ENCODE data around the gene SMIM32. TPM values are rescaled to one million over a fixed set of nuclear protein-coding genes. Genes with fewer than 3 reads are reported as not detected.

The SMIM32 gene
- total and polyA plus RNA-seq, 2 of the 13 experiments (the other 11 are each of a cell fraction or from before 2014, with no cell fraction given) = 0.15 to 0.20 TPM

DNA sequence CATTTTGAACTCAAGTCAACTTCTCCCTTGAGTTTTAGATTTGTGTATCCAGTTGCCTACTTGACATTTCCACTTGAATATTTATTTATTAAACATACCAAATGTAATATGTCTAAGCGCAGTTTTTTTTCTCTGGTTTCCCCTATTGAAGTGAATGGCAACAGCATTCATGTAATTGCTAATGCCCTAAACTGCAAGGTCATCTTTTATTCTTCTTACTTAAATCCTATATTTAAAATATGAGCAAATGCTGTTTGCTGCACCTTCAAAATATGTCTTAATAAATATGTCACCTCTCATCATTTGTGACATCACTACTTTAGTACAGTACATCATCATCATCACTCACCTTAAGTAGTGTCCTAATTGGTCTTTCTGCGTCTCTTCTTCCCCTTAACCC, 37.9 kb downstream of the SMIM32 start (continued):
- TF ChIP-seq, protein P1, sequence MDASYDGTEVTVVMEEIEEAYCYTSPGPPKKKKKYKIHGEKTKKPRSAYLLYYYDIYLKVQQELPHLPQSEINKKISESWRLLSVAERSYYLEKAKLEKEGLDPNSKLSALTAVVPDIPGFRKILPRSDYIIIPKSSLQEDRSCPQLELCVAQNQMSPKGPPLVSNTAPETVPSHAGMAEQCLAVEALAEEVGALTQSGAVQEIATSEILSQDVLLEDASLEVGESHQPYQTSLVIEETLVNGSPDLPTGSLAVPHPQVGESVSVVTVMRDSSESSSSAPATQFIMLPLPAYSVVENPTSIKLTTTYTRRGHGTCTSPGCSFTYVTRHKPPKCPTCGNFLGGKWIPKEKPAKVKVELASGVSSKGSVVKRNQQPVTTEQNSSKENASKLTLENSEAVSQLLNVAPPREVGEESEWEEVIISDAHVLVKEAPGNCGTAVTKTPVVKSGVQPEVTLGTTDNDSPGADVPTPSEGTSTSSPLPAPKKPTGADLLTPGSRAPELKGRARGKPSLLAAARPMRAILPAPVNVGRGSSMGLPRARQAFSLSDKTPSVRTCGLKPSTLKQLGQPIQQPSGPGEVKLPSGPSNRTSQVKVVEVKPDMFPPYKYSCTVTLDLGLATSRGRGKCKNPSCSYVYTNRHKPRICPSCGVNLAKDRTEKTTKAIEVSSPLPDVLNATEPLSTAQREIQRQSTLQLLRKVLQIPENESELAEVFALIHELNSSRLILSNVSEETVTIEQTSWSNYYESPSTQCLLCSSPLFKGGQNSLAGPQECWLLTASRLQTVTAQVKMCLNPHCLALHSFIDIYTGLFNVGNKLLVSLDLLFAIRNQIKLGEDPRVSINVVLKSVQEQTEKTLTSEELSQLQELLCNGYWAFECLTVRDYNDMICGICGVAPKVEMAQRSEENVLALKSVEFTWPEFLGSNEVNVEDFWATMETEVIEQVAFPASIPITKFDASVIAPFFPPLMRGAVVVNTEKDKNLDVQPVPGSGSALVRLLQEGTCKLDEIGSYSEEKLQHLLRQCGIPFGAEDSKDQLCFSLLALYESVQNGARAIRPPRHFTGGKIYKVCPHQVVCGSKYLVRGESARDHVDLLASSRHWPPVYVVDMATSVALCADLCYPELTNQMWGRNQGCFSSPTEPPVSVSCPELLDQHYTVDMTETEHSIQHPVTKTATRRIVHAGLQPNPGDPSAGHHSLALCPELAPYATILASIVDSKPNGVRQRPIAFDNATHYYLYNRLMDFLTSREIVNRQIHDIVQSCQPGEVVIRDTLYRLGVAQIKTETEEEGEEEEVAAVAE (CRISPR knock-in tag; IDR thresholded peaks at IDR 0.05; ENCODE audit: borderline replicate concordance) = no peak
- TF ChIP-seq DNMT1 (CRISPR knock-in tag; IDR thresholded peaks at IDR 0.05) (no peak), FOSL1 (CRISPR knock-in tag; IDR thresholded peaks at IDR 0.05; ENCODE audit: borderline replicate concordance) (no peak), GATAD1 (CRISPR knock-in tag; IDR thresholded peaks at IDR 0.05) (no peak), POGZ (CRISPR knock-in tag; IDR thresholded peaks at IDR 0.05) (no peak), CREB1 (IDR thresholded peaks at IDR 0.05) (peak; percentile 73), CREB1 (CRISPR knock-in tag; IDR thresholded peaks at IDR 0.05) (no peak), KLF12 (CRISPR knock-in tag; IDR thresholded peaks at IDR 0.05; ENCODE audit: borderline replicate concordance) (no peak), MAFF (IDR thresholded peaks at IDR 0.05; ENCODE audit: low read depth, low read length) (peak; percentile 72; the same call in 1 of the 2 replicates), SOX6 (IDR thresholded peaks at IDR 0.05) (no peak), SOX6 (CRISPR knock-in tag; IDR thresholded peaks at IDR 0.05) (no peak), HES4 (CRISPR knock-in tag; IDR thresholded peaks at IDR 0.05; ENCODE audit: borderline replicate concordance) (no peak), NR3C1 (CRISPR knock-in tag; IDR thresholded peaks at IDR 0.05) (no peak), ZNF333 (CRISPR knock-in tag; IDR thresholded peaks at IDR 0.05; ENCODE audit: borderline replicate concordance) (no peak)
- TF ChIP-seq, protein P2, sequence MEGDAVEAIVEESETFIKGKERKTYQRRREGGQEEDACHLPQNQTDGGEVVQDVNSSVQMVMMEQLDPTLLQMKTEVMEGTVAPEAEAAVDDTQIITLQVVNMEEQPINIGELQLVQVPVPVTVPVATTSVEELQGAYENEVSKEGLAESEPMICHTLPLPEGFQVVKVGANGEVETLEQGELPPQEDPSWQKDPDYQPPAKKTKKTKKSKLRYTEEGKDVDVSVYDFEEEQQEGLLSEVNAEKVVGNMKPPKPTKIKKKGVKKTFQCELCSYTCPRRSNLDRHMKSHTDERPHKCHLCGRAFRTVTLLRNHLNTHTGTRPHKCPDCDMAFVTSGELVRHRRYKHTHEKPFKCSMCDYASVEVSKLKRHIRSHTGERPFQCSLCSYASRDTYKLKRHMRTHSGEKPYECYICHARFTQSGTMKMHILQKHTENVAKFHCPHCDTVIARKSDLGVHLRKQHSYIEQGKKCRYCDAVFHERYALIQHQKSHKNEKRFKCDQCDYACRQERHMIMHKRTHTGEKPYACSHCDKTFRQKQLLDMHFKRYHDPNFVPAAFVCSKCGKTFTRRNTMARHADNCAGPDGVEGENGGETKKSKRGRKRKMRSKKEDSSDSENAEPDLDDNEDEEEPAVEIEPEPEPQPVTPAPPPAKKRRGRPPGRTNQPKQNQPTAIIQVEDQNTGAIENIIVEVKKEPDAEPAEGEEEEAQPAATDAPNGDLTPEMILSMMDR (CRISPR knock-in tag; IDR thresholded peaks at IDR 0.05) = no peak
- TF ChIP-seq, protein P3, sequence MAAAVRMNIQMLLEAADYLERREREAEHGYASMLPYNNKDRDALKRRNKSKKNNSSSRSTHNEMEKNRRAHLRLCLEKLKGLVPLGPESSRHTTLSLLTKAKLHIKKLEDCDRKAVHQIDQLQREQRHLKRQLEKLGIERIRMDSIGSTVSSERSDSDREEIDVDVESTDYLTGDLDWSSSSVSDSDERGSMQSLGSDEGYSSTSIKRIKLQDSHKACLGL (CRISPR knock-in tag; IDR thresholded peaks at IDR 0.05) = no peak
- TF ChIP-seq, protein P4, sequence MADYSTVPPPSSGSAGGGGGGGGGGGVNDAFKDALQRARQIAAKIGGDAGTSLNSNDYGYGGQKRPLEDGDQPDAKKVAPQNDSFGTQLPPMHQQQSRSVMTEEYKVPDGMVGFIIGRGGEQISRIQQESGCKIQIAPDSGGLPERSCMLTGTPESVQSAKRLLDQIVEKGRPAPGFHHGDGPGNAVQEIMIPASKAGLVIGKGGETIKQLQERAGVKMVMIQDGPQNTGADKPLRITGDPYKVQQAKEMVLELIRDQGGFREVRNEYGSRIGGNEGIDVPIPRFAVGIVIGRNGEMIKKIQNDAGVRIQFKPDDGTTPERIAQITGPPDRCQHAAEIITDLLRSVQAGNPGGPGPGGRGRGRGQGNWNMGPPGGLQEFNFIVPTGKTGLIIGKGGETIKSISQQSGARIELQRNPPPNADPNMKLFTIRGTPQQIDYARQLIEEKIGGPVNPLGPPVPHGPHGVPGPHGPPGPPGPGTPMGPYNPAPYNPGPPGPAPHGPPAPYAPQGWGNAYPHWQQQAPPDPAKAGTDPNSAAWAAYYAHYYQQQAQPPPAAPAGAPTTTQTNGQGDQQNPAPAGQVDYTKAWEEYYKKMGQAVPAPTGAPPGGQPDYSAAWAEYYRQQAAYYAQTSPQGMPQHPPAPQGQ (CRISPR knock-in tag; IDR thresholded peaks at IDR 0.05; ENCODE audit: borderline replicate concordance) = no peak
- TF ChIP-seq, protein P5, sequence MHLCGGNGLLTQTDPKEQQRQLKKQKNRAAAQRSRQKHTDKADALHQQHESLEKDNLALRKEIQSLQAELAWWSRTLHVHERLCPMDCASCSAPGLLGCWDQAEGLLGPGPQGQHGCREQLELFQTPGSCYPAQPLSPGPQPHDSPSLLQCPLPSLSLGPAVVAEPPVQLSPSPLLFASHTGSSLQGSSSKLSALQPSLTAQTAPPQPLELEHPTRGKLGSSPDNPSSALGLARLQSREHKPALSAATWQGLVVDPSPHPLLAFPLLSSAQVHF (CRISPR knock-in tag; IDR thresholded peaks at IDR 0.05) = no peak
- TF ChIP-seq, protein P6, sequence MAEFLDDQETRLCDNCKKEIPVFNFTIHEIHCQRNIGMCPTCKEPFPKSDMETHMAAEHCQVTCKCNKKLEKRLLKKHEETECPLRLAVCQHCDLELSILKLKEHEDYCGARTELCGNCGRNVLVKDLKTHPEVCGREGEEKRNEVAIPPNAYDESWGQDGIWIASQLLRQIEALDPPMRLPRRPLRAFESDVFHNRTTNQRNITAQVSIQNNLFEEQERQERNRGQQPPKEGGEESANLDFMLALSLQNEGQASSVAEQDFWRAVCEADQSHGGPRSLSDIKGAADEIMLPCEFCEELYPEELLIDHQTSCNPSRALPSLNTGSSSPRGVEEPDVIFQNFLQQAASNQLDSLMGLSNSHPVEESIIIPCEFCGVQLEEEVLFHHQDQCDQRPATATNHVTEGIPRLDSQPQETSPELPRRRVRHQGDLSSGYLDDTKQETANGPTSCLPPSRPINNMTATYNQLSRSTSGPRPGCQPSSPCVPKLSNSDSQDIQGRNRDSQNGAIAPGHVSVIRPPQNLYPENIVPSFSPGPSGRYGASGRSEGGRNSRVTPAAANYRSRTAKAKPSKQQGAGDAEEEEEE (CRISPR knock-in tag; IDR thresholded peaks at IDR 0.05; ENCODE audit: borderline replicate concordance) = no peak
